GM12878 (cell line): ENCODE results near the gene OTULIN. TPM values are rescaled to one million over a fixed set of nuclear protein-coding genes. Genes with fewer than 3 reads are reported as not detected.

Source experiments
- ATAC-seq: fragments of 200-7000 bp; cut with Tn5 transposase; 3 replicates; pipeline ENCODE4 v1.9.1; 2020; ENCODE audit warnings: mild to moderate bottlenecking, moderate library complexity
- BruUV-seq: library from RNA; stranded (reverse); fragments of 400-500 nt; replicated peaks from 2 replicates; lab custom pipeline; 2021; lab: Mats Ljungman, UMichigan
- CTCF ChIA-PET: fragments of 300-600 bp; sonication (Branson Sonifier 250); formaldehyde crosslinking; extraction: SDS; loops from one replicate; lab custom pipeline; 2021; ENCODE audit warnings: inconsistent platforms; lab: Yijun Ruan, JAX
- POLR2A ChIA-PET: fragments of 350-600 bp; formaldehyde crosslinking; extraction: SDS; loops from one replicate; lab custom pipeline; 2021; ENCODE audit warnings: inconsistent platforms; lab: Charles Lee
- RAD21 ChIA-PET: fragments of 300-600 bp; sonication (Branson Sonifier 250); formaldehyde crosslinking; loops from one replicate; lab custom pipeline; 2023; ENCODE audit warnings: antibody characterized with exemption; ENCODE audit not compliant: unreplicated experiment; lab: Charles Lee
- SMC1A ChIA-PET: fragments of 300-600 bp; sonication (Branson Sonifier 250); formaldehyde crosslinking; loops from one replicate; lab custom pipeline; 2023; ENCODE audit not compliant: unreplicated experiment, uncharacterized antibody; lab: Charles Lee
- DNase-seq: peaks from one replicate; pipeline ENCODE4 v3.0.0-alpha.2; 2011; ENCODE audit warnings: low read depth, low spot score
- FAIRE-seq: peaks from 3 replicates; lab custom pipeline; 2011; peaks lifted over from hg19 to GRCh38; lab: Jason Lieb, UNC
- H2AFZ ChIP-seq: 2 replicates; pipeline ENCODE4 v1.6.0; 2011; ENCODE audit warnings: low read depth, low read length, control low read depth; ENCODE audit not compliant: control insufficient read depth
- H3K27ac ChIP-seq: 2 replicates; pipeline ENCODE4 v1.5.1; 2011; ENCODE audit warnings: control low read depth; ENCODE audit not compliant: control insufficient read depth, insufficient read depth
- H3K27me3 ChIP-seq, 2 experiments: replicated peaks in 1 of 2; 2 replicates each; pipeline versions ENCODE4 v1.6.0 to v1.6.1; 2011; ENCODE audit warnings: low read length in 1 of 2; ENCODE audit not compliant: control insufficient read depth in 2 of 2, insufficient read depth in 2 of 2
- H3K36me3 ChIP-seq, 2 experiments: 2 replicates each; pipeline ENCODE4 v1.5.1; 2011; ENCODE audit warnings: low read length in 1 of 2; ENCODE audit not compliant: control insufficient read depth in 2 of 2, insufficient read depth in 2 of 2
- H3K4me1 ChIP-seq: 2 replicates; pipeline ENCODE4 v1.6.1; 2011; ENCODE audit warnings: mild to moderate bottlenecking, low read length, moderate library complexity, mixed read lengths; ENCODE audit not compliant: control insufficient read depth, insufficient read depth
- H3K4me2 ChIP-seq: 2 replicates; pipeline ENCODE4 v1.6.0; 2011; ENCODE audit warnings: control low read depth; ENCODE audit not compliant: control insufficient read depth, insufficient read depth
- H3K4me3 ChIP-seq: fragments of 200-600 bp; sonication (generic); 2 replicates; pipeline ENCODE4 v1.5.1; 2016
- H3K79me2 ChIP-seq: 2 replicates; pipeline ENCODE4 v1.6.0; 2011; ENCODE audit warnings: low read length; ENCODE audit not compliant: control insufficient read depth, insufficient read depth
- H3K9ac ChIP-seq: 2 replicates; pipeline ENCODE4 v1.8.0; 2011; ENCODE audit warnings: low read length, control low read depth, mixed read lengths; ENCODE audit not compliant: control insufficient read depth, insufficient read depth
- H3K9me3 ChIP-seq: replicated peaks from 3 replicates; pipeline ENCODE4 v1.5.1; 2011; ENCODE audit warnings: mild to moderate bottlenecking, low read length; ENCODE audit not compliant: control insufficient read depth, insufficient read depth
- H4K20me1 ChIP-seq: 2 replicates; pipeline ENCODE4 v1.6.0; 2011; ENCODE audit not compliant: control insufficient read depth, insufficient read depth
- ATF7 ChIP-seq: fragments of 450-650 bp; IDR thresholded peaks from 2 replicates; pipeline ENCODE4 v1.6.1; 2016; ENCODE audit warnings: low read depth, mild to moderate bottlenecking
- HDAC6 ChIP-seq: fragments of 200-600 bp; sonication (generic); IDR thresholded peaks from one replicate; pipeline ENCODE4 v1.8.0; 2017; ENCODE audit warnings: antibody characterized with exemption; ENCODE audit not compliant: unreplicated experiment
- POLR2A ChIP-seq: IDR thresholded peaks from 2 replicates; pipeline ENCODE4 v1.6.1; 2011; ENCODE audit warnings: low read depth, mild to moderate bottlenecking, low read length
- POU2F2 ChIP-seq: IDR thresholded peaks from 3 replicates; pipeline ENCODE4 v1.6.1; 2011; ENCODE audit warnings: low read depth, mild to moderate bottlenecking, low read length, borderline replicate concordance
- STAT3 ChIP-seq: IDR thresholded peaks from 2 replicates; pipeline ENCODE4 v1.6.1; 2011; ENCODE audit warnings: low read depth, low read length, improper control_type of control experiment
- WRNIP1 ChIP-seq: IDR thresholded peaks from 2 replicates; pipeline ENCODE4 v1.6.1; 2011; ENCODE audit warnings: low read depth, low read length, improper control_type of control experiment, borderline replicate concordance
- WGBS: methylation state at CpG from one replicate; pipeline ENCODE4 v1.1.6; 2016; ENCODE audit warnings: low lambda C conversion rate; ENCODE audit not compliant: insufficient replicate concordance, insufficient coverage; ENCODE audit errors: missing lambda C conversion rate; 5-methylcytosine and 5-hydroxymethylcytosine counted together
- in situ Hi-C: fragments of 300-500 bp; cut with MboI; formaldehyde crosslinking; loops from 9 replicates; pipeline ENCODE4 v1.14.3; 2018; ENCODE audit warnings: mixed read lengths
- intact Hi-C: fragments of 100-400 bp; cut with micrococcal nuclease; formaldehyde crosslinking; loops from one replicate; pipeline ENCODE4 v1.14.2; 2022; ENCODE audit not compliant: unreplicated experiment
- polyA plus RNA-seq, 11 experiments: library from polyadenylated mRNA; depleted of rRNA in 4 of 11; unstranded in 6 of 11; stranded (reverse) in 5 of 11; fragments of >200 nt; fragmentation: Nextera tagmentation in 4 of 11; fragmentation: Illumina TruSeq in 1 of 11; extraction: Ambion mirVana in 4 of 11; extraction: Trizol in 1 of 11; gene quantifications; 1 replicate in 1 of 11; 2 replicates in 10 of 11; pipeline versions ENCODE4 v1.2.1 to v1.2.3, GENCODE V29; 2011 to 2016; ENCODE audit warnings: inconsistent platforms in 2 of 11, missing spikeins in 2 of 11, low read depth in 1 of 11
- total RNA-seq, 4 experiments: library from RNA; depleted of rRNA in 3 of 4; stranded (reverse); fragments of >200 nt in 3 of 4; fragmentation: Illumina TruSeq in 1 of 4; extraction: Trizol in 1 of 4; gene quantifications; 2 replicates each; pipeline versions ENCODE4 v1.2.1 to v1.2.3, GENCODE V29; 2013 to 2021
- TF ChIP-seq, protein P1 (sequence below): fragments of 450-650 bp; IDR thresholded peaks from 2 replicates; pipeline ENCODE4 v1.6.1; 2016; ENCODE audit warnings: mild to moderate bottlenecking
- TF ChIP-seq, protein P2 (sequence below): IDR thresholded peaks from 2 replicates; pipeline ENCODE4 v1.6.1; 2011; ENCODE audit warnings: mild to moderate bottlenecking, low read depth, low read length, moderate library complexity; ENCODE audit not compliant: insufficient replicate concordance
- TF ChIP-seq, protein P3 (sequence below): IDR thresholded peaks from 2 replicates; pipeline ENCODE4 v1.6.1; 2012; ENCODE audit warnings: improper control_type of control experiment, low read depth, low read length; ENCODE audit not compliant: insufficient replicate concordance
- TF ChIP-seq, protein P4 (sequence below): IDR thresholded peaks from 2 replicates; pipeline ENCODE4 v1.6.1; 2012; ENCODE audit warnings: low read depth, low read length, improper control_type of control experiment
- TF ChIP-seq, protein P5 (sequence below): fragments of 450-650 bp; IDR thresholded peaks from 2 replicates; pipeline ENCODE4 v1.6.1; 2017; ENCODE audit warnings: antibody characterized with exemption, mild to moderate bottlenecking, moderate library complexity

Gene OTULIN
- total and polyA plus RNA-seq, 10 of the 15 experiments (the other 5 are each of a cell fraction or from before 2014, with no cell fraction given), result 6.6 to 70.5 (median 28.7) TPM

DNA sequence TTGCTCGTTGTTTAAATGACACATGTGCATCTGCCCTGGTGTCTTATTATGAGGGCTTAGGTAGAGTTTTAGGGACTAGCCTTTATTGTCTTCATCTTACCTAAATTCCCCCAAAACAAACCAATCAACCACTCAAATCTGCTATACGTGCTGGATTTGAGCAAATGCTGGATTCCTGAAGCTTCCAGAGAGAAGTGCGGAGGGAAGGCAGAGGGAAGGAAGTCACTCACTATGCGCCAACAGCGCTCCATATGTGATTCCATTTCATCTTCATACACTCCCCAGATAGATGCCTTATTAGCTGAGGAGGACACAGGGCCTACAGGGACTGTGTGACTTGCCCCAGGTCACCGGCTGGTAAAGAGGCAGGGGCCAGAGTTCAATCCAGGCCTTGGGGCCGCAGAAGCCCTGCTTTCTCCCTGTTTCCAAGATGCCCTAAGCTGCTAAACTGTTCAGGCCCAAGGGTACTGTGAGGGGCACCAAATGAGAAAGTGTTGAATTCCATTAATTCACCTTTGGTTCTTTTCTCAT is 63.5 kb downstream of the OTULIN start:
- FAIRE-seq (no peak), DNase-seq (no peak), ATAC-seq (no peak; the same call in 2 of the 3 replicates)
- Histone ChIP-seq H3K4me2 (no peak overlapping the region), H3K4me3 (no peak overlapping the region), H3K79me2 (no peaks in the 10 kb centered on the region), H3K4me1 (no peaks in the 10 kb centered on the region), H3K9me3 (no peaks in the 10 kb centered on the region), H3K27me3 (no peaks in the 10 kb centered on the region), H3K36me3 (no peaks in the 10 kb centered on the region; a peak in 1 of 4 replicates), H2AFZ (no peak overlapping the region), H4K20me1 (no peaks in the 10 kb centered on the region), H3K27ac (no peak overlapping the region)
- ChIA-PET CTCF (interaction anchor here (0.7 to 12.1 kb wide), 25 partner anchors 9 to 287 kb away, joined by 3 to 213 read pairs (median 4); partner anchors contain the start of gene ANKH), RAD21 (interaction anchor here (0.7 to 4.2 kb wide), 10 partner anchors 42 to 287 kb away, joined by 3 to 65 read pairs (median 4); no protein-coding TSS in a partner anchor), SMC1A (interaction anchor here (0.6 to 6.9 kb wide), 18 partner anchors 10 to 282 kb away, joined by 3 to 90 read pairs (median 6); no protein-coding TSS in a partner anchor), POLR2A (no interaction called here)
- WGBS, result 94% methylated on average over 7 of the region's 7 CpGs
- intact Hi-C loops (loop anchor here (1.0 to 5.0 kb wide), 4 partner anchors 142 to 287 kb away; no protein-coding TSS in a partner anchor), in situ Hi-C loops (no loop called here)
- BruUV-seq, result no TSS peak
- TF ChIP-seq, protein P1, sequence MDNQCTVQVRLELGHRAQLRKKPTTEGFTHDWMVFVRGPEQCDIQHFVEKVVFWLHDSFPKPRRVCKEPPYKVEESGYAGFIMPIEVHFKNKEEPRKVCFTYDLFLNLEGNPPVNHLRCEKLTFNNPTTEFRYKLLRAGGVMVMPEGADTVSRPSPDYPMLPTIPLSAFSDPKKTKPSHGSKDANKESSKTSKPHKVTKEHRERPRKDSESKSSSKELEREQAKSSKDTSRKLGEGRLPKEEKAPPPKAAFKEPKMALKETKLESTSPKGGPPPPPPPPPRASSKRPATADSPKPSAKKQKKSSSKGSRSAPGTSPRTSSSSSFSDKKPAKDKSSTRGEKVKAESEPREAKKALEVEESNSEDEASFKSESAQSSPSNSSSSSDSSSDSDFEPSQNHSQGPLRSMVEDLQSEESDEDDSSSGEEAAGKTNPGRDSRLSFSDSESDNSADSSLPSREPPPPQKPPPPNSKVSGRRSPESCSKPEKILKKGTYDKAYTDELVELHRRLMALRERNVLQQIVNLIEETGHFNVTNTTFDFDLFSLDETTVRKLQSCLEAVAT, result no peak
- TF ChIP-seq ATF7 (no peak), WRNIP1 (no peak), POU2F2 (no peak), STAT3 (no peak), POLR2A (no peak), HDAC6 (no peak)
- TF ChIP-seq, protein P2, sequence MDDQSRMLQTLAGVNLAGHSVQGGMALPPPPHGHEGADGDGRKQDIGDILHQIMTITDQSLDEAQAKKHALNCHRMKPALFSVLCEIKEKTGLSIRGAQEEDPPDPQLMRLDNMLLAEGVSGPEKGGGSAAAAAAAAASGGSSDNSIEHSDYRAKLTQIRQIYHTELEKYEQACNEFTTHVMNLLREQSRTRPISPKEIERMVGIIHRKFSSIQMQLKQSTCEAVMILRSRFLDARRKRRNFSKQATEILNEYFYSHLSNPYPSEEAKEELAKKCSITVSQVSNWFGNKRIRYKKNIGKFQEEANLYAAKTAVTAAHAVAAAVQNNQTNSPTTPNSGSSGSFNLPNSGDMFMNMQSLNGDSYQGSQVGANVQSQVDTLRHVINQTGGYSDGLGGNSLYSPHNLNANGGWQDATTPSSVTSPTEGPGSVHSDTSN, result no peak
- TF ChIP-seq, protein P3, sequence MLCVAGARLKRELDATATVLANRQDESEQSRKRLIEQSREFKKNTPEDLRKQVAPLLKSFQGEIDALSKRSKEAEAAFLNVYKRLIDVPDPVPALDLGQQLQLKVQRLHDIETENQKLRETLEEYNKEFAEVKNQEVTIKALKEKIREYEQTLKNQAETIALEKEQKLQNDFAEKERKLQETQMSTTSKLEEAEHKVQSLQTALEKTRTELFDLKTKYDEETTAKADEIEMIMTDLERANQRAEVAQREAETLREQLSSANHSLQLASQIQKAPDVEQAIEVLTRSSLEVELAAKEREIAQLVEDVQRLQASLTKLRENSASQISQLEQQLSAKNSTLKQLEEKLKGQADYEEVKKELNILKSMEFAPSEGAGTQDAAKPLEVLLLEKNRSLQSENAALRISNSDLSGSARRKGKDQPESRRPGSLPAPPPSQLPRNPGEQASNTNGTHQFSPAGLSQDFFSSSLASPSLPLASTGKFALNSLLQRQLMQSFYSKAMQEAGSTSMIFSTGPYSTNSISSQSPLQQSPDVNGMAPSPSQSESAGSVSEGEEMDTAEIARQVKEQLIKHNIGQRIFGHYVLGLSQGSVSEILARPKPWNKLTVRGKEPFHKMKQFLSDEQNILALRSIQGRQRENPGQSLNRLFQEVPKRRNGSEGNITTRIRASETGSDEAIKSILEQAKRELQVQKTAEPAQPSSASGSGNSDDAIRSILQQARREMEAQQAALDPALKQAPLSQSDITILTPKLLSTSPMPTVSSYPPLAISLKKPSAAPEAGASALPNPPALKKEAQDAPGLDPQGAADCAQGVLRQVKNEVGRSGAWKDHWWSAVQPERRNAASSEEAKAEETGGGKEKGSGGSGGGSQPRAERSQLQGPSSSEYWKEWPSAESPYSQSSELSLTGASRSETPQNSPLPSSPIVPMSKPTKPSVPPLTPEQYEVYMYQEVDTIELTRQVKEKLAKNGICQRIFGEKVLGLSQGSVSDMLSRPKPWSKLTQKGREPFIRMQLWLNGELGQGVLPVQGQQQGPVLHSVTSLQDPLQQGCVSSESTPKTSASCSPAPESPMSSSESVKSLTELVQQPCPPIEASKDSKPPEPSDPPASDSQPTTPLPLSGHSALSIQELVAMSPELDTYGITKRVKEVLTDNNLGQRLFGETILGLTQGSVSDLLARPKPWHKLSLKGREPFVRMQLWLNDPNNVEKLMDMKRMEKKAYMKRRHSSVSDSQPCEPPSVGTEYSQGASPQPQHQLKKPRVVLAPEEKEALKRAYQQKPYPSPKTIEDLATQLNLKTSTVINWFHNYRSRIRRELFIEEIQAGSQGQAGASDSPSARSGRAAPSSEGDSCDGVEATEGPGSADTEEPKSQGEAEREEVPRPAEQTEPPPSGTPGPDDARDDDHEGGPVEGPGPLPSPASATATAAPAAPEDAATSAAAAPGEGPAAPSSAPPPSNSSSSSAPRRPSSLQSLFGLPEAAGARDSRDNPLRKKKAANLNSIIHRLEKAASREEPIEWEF, result no peak
- TF ChIP-seq, protein P4, sequence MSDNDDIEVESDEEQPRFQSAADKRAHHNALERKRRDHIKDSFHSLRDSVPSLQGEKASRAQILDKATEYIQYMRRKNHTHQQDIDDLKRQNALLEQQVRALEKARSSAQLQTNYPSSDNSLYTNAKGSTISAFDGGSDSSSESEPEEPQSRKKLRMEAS, result no peak
- TF ChIP-seq, protein P5, sequence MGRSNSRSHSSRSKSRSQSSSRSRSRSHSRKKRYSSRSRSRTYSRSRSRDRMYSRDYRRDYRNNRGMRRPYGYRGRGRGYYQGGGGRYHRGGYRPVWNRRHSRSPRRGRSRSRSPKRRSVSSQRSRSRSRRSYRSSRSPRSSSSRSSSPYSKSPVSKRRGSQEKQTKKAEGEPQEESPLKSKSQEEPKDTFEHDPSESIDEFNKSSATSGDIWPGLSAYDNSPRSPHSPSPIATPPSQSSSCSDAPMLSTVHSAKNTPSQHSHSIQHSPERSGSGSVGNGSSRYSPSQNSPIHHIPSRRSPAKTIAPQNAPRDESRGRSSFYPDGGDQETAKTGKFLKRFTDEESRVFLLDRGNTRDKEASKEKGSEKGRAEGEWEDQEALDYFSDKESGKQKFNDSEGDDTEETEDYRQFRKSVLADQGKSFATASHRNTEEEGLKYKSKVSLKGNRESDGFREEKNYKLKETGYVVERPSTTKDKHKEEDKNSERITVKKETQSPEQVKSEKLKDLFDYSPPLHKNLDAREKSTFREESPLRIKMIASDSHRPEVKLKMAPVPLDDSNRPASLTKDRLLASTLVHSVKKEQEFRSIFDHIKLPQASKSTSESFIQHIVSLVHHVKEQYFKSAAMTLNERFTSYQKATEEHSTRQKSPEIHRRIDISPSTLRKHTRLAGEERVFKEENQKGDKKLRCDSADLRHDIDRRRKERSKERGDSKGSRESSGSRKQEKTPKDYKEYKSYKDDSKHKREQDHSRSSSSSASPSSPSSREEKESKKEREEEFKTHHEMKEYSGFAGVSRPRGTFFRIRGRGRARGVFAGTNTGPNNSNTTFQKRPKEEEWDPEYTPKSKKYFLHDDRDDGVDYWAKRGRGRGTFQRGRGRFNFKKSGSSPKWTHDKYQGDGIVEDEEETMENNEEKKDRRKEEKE, result no peak
- TF ChIP-seq, all 136 proteins: peak for 0
- no peak overlapping the region for H3K9ac ChIP-seq
